ENCODE measurements around the gene CRACR2A.

CRACR2A gene

DNA sequence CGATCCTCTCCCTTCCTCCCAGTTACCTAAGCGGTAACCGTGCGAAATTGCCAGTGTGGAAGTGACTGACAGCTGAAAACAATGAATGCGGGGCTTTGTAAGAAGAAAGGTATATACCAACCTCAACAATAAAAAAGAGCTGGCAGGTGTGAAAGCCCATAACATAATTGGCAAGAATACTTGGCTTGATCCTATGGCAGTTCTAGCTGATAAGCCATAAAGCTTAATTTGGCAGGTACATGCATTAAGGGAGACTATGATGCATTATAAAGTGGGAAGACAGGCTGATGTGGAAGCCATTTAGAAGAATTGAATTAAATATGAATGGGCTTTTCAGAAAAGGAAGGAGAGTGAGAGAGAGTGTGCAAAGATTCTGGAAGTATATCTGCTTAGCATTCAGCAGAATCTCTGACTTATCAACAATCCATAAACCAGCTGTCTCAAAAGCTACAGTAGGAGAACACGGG, 71.3 kb downstream of the CRACR2A start:
- no peak for DNase-seq

DNA sequence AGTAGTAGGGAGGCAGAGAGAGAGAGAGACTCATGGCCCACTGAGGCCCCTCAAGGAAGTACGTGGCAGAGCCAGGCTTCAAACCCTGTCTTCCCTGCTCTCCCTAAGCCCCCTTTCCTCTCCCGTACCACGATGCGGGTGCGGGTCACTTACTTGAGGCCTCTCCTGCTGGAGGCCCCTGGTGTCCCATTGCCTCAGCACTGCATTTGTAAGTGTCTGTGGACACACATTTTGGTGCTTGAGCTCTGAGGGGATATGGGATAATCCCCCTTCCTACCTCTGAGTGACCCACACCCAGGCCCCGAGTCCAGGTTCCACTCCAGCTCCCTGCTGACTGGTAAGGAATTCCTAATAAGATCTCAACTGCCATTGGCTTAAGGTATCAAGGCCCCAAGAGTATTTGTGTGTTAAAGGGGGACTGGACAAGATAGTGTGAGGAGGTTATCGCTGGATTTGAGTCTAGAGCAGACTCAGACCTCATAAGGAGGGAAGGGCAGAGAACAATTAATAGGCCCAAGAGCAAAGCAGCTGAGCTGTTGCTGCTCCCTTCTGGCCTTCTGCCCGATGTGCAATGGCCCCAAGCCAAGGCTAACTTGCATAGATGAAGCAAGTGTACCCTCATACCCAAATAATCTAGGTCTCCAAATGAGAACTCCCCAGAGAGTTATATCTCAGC, 71.9 kb downstream of the CRACR2A start:
- DNase-seq = no peak

DNA sequence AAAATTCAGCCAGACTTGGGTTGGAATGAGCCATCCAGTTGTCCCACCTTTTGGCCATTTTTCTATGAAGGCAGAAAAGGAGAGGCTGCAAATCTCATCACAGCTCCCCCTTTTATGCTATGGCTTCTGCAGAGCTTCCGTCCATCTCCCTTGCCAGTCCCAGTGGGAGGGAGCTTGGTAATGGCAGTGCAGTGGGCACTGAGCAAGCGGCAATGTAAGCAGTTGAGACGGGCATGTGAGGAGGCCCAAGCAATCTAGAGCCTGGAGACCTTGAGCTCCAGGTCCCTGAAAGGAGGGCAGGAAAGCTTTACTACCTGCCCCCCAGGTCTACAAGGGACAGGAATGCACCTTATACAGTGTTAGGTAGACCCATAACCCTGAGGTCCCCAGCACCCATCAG, 73.1 kb downstream of the CRACR2A start:
- no peak for DNase-seq

DNA sequence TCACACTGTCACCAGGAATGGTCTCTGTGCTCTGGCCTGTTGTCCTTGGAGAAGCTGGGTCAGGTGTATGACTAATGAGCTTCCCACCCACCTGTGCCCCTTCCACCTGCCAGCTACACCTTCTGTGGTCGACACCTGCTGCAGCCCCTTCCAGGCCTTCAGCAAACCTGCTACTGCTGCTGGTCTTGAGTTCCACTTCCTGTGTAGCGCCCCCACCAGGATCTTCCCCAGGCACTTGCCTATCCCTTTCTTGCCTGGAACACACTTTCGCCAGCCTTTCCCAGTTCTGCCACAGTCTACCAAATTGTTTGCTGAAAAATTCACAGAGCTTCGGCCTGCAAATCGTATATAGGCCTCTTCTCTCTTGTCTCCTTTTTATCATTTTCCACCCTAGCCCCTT, 75.3 kb downstream of the CRACR2A start:
- DNase-seq = no peak

DNA sequence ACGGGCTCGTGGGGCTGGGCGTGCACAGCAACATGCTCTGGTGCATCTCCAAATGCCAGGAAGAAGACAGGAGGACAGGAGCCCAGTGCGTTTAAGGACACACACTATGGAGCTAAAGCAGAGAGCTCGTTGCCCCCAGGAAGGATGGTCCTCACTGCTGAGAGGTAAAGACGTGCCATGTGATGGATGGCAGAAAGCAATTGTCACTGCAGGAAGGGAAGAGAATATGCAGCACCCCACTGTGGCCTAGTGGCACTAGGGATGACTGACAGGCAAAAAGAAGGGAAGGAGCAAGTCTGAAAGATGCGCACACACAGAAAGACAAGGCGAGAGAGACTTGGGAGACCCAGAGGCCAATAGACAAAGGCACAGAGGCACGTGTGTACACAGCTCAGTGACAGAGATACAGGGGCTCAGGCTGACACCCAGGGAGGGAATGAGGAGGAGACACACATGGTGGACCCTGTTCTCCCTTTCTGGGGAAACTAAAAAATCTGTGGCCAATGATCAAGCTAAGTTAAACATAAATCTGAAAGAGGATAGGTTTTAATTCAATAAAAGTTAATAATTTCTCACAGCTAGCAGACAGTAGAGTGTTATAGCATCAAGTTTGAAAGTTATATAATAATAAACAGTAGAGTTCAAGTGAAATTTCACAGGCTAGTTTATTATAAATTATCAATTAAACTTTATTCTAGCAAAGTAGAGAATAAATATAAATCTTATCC, 78.8 kb downstream of the CRACR2A start:
- DNase-seq = no peak

DNA sequence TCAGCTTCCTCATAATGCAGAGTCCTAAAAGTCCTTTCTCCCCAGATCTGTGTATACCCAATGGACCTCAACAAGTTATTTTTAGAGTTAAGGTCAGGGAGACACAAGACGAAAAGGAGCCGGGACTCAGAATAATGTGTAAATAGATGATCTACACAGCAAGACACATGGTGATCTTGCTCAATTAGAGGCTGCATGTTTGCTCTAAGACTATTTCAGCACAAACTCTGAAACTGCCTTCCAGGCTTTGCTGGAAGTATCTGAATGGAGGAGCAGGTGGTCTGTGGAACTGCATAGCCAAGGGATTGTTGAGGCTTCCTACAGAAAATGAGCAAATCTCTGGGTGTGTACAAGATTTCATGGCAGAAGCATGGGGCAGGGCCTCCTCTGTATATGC, 80.8 kb downstream of the CRACR2A start:
- no peak for DNase-seq

DNA sequence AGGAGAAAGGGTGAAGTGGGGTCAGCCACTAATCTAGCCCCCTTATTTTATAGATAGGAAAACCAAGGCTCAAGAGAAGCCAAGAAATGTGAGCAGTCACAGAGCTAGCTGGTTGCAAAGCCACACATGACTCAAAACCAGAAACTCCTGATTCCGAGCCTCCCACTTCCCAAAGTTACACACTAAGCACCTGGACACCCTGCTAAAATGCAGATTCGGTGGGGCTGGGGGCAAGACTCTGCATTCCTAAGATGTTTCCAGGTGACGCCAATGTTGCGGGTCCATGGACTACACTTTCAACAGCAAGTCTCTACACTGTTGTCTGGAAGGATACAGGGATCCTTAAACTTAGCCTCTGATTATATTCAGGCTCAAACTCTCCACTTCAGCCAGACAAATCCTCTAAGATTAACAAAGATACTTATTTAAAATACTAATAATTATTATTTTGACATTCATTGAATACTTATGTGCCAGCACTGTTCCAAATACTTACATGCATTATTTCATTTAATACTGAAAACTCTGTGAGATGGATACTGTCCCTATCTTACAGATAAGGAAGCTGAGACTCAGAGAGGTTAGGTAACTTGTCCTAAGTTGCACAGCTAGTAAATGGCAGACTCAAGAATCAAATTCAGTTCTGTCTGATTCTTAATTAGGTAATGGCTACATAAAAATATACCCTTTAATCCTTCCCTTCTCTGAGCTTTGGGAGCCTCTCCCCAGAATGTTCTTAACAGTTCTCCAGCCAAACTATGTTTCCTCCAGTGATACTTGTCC, 81.4 kb downstream of the CRACR2A start:
- no peak for DNase-seq

DNA sequence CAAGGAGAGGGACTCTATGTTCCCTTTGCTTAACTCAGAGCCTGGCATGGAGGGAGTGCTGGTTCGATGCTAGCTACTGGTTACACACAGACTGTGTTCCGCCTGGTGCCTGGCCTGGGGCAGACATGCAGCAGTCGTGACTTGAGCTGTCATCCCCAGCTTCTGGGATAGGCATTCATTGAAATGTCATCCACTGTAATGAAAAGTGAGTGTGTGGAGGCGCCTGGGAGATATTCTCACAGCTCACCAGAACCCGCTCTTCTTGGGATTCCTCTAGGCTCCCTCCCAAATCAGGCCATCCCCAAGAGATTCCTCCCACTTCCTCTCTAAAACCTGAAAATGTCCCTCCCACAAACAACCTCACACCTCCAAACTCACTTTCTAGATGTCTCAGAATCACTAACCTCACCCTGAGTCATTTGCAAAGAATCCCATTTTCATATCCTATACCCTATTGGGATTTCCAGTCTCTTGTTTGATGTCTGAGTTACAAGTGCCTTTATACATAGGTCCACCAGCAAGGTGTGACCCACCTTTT, 82.8 kb downstream of the CRACR2A start:
- DNase-seq = no peak

DNA sequence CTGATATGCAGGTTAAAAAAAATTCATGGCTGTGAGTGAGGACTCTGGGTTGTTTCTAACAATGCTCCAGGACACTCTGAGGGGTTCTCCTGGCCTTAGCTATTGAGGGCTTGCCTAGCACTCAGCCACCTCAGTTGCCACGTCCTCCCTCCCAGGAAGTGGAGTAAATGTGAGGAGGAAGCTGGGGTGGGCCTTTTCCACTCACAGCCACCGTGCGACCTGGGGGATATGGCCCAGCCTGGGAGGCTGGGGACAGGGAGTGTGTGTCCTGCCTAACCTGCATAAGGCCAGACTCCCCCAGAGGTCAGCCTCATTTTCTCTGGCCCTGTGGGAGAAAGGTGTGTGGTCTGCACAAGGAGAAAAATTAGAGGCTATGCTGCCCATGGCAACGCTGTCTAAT, 83.3 kb downstream of the CRACR2A start:
- DNase-seq = no peak

DNA sequence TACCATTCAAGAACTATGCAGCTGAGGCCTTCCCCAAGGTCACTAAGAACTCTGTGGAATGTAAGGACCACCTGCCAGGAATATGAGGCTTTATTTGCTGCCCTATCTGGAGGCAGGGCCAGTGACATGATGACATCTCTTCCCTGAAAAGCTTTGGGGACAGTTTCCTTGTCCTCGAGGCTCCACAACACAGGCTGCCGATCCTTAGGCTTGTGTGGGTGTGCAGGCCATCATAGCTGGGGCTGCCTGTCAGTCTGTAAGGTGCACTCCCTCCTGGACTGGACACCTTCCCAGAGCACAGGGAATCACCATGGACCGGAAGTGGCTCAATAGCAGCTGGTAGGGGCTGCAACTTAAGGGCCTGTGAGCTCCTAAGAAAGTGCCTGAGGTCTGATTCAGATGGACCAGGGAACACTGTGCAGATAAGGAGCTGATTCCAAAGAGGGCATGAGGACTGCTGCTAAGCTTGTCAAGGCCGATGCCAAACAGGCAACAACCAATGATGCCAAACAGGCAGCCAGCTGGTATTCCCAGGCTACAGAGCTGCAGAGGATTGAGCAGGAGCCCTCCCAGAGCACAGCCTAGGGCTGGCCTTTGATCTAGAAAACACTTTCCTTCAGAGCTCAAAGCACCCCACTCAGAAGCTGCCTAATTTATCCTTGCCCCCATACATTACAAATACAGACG, 84.3 kb downstream of the CRACR2A start:
- no peak for DNase-seq

DNA sequence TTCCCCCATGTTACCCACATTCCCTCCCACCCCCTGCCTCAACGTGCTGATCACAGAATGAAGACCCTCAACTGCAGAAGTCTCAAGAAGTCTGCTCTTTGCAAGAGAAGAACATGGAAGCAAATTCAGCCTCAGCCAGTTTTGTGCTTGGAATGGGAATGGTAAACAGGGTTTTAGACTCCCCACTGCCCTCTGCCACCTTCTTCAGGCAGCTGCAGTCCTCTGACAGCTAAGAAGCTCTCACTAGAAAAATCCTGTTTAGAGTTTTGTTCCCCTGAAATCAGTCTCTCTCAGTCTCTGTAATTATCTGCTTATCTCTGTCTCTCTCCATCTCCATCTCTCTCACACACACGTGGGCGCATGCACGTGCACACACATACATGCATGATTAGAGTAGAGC, 85.4 kb downstream of the CRACR2A start:
- DNase-seq = no peak

DNA sequence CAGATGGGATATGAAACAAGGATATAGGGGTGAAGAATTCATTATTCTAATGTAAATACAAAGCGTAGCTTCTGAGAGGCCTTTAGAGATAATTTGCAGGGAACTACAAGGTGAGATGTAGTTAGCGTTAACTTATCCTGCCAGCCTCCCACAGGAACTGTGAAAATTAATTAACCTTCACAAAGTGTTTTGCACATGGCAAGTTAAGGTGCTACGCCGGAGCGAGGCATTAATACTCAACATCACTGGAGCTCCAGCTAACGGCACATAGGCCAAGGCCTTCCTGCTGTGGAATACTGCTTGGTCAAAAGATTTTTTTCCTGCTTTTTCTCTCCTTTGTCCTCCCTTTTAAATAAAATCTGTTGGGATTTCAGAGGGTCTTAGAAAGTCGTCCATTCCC, 86.5 kb downstream of the CRACR2A start:
- DNase-seq = no peak

DNA sequence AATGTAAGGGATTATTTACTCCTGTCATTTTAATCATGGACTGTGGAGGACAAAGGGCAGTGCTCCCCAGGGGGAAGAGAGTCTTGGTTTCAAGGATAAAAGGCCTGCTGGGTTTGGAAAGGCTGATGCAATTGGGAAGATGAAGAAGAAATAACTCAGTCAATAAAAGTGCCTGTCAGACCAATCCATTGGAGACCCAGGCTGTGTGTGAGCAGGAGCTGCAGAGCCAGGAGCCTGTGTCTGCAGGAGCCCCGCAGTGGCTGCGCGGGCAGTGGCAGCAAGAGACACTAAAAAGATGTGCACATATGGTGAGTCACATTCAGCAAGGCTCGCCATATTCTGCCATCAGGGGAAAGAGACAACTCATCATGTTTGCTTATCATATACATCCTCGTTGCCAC, 90.4 kb downstream of the CRACR2A start:
- no peak for DNase-seq

DNA sequence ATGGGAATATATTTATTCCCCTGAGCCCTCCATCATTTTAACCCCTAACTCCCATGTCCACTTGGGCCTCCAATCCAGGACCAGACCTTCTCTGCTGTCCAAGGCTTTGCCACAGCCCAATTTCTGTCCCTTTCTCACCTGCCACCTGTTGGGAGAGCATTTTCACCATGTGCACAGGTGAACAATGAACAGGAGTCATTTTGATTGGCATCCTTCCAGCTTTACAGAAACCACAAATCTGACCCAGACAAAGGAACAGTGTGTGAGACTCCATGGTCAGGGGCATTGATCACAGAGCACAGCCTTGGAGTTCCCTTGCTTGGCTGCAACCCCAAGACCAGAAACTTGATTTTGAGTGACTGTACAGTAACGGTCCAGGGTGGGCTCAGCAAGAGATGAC, 91.9 kb downstream of the CRACR2A start:
- DNase-seq = no peak

DNA sequence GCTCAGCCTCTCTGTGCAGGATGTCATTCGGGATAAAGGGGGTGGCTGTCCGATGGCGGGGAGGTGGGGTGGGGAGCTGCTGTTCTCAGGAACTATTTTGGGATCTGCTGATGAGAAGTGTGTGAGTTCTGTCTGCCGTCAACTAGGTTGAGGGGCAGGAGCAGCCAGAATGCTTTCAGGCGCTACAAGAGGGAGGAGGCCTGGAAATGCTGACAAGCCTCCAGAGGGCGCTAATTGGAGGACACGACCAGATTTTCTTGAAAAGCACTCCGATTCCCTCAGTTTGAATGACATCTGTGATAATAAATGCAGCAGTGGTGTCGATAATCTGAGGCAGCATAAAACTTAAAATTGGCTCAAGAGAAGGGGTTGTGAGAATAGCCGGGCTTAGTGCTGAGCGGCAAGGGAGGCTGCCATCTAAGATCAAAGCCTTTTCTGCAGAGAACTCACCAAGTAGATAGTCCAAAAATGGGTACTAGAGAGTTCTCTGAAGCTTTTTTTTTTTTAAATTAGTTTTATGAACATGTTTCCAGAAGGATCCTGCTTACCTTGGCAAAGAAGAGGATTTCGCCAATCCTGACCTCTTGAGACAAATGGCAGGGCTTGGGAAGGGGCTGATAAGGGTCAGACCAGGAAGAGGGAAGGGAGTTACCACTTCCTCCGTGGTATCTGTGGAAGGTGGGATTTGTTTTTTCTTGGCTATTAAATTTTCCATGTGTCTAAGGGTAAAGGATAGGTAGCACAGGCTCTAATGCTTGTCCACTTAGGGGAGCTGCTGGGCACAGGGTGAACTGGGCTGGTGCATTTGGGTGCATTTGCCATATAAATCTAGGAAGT, 94.4 kb downstream of the CRACR2A start:
- DNase-seq = peak; percentile 26

DNA sequence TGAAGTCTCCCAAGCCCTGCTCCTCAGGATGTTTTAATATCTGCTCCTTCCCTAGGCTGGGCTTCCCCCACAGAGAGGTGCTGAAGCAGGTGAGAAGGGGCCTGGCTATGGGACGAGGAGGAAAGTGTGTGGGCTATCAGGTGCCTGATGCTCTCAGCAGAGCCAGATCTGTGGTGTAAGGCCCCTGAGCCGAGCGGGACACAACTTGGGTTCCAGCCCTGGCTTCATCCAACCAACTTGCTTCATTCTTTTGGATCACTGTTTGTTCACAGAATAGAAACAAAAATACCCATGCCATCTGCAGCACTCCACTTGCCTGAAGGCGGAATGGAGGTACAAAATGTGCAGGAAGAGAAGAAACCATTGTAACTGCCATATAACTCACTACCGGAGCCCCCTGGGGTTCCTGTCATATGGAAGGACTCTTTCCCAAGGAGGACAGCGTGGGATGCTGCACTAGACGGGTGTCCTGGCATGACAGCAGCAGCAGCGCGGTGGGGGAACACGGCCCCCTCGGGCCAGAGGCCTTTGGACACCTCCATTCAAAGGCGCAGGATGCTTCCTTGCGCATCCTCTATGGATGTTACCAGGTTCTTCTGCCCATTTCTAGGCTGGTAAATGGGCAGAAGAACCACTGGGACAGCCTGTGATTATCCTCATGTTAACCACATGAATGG, 95.8 kb downstream of the CRACR2A start:
- no peak for DNase-seq

DNA sequence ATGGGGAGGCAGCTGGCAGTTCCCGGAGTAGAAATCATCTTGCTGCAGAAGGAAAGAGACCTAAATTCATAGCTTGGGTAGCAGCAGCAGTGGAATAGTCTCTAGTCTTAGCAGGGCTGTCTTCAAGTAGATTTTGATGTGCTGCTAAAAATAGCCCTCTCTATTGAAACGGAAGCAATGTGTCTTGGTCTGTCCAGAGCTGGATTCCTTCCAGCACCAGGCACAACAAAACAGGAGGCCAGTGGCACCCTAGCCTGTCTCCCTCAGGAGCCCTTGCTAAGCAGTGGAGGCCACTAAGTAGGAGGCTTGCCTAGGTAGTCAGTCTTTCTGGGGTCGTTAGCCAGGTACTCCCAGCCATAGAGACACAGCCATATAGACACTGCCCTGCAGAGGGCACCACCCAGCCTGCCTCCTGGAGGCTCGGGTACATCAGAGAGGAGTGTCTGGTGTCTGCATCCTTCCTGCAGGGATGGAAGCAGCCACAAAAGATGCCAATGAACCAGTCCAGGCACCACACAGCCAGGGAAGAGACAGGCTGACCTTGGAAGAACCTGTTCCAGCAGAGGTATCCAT, 97.5 kb downstream of the CRACR2A start:
- DNase-seq = no peak

DNA sequence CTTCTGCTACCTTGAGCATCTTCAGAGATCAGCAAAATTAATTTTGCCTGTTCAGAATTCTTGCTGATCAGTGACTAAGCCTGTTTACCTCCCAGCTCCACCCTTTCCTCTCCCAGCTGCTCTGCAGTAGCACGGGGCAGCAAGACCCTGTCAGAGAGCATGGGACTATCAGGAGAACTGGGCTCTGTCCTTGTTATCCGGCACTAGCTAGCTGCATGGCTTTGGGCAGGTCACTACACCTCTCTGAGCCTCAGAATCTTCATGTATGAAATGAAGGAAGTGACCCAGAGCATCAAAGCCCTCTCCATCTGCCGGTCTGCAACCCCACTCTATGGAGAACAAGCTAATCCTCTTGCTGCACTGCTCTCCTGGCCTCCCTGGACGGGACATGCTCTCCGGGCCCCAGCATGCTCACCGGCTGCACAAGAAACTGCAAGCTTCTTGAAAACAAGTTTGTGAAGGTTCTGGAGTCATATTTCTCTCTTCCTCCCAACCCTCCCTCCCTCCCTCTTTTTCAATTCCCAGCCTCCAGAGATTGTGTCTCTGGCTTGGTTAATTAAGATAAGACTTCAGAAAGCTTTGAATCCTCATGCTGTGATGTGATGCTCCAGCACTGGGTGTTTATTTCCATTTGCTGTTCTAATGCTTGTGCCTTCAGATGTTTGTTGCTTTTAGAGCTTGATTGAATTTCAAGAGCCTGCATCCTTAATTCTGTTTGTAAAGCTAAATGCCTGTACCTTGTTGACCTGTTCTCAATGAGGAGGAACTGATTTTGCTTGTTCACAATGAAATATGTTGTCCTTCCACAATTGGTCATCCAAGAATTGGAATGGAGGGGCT, 101.1 kb downstream of the CRACR2A start:
- DNase-seq = no peak

DNA sequence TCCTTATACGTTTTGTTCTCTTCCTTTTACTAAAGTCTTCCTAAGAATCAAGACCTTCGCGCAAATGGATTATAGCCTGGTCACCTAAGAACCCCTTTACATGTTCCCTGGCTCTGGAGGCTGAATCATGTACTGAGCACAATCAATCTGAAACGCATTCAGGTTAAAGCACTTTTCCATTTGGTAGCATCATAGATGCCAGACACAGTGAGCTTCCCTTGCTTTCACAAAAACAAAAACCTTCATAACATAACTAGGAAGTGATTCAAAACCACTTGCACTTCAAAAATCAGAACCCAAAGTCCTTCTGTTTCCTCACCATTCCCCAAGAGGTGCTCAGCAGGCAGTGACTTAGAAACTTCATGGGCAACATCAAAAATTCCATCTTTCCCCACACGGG, 105.4 kb downstream of the CRACR2A start:
- no peak for DNase-seq

DNA sequence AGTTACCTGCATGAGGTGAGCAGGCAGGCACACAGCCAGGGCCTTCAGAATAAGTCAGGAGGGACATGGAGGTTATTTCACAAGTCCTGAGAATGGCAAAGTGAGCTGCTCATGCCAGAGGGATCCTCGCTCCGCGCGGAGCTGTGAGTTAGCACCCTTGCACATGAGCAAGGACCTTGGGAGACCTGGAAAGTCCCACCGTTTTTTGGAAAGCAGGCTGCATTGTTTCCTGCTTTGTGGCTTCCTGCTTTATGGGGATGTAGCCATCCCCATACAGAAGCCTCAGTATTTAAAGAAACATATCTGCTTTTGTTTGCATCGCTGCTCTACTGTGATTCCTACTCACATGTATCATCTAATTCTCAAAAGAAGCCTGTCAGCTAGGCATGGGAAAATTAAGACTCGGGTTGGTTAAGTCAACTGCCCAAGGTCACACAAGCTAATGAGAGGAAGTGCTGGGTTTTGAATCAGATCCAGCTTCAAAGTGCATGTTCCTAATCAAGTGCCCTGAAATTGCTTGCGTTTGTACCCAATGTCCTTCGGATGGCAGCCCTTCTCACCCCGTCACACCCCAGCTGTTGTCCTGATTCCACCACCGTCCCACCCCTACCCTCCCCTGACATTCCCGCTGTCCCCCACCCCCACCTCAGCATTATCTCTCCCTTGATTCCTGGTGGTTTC, 106.2 kb downstream of the CRACR2A start:
- DNase-seq = no peak

Measured in stimulated activated CD4-positive, alpha-beta T cell treated with anti-CD3 and anti-CD28 coated beads, Interleukin-4, amount 100 ng/mL, for 1 hour (primary cell).